ENCODE measurements around the gene S100A7A.

GRCh38 chr1:153395776-153396175 lies 20.5 kb upstream of the S100A7A start:
- TF ChIP-seq CTCF (IDR thresholded peaks at IDR 0.05; ENCODE audit: low read depth, low read length, poor library complexity, severe bottlenecking), result no peak
- TF ChIP-seq EZH2phosphoT487 (IDR thresholded peaks at IDR 0.05; ENCODE audit: borderline replicate concordance, low read length), result no peak
